SK-N-MC (cell line): ENCODE results near the gene GH2.

Experiments used
- EZH2 ChIP-seq: fragments of 200-600 bp; sonication (generic); IDR thresholded peaks from one replicate; pipeline ENCODE4 v1.6.1; 2017; ENCODE audit warnings: antibody characterized with exemption
- POLR2AphosphoS5 ChIP-seq: IDR thresholded peaks from 2 replicates; pipeline ENCODE4 v1.6.1; 2012; ENCODE audit warnings: mild to moderate bottlenecking, low read depth, low read length, borderline replicate concordance

DNA sequence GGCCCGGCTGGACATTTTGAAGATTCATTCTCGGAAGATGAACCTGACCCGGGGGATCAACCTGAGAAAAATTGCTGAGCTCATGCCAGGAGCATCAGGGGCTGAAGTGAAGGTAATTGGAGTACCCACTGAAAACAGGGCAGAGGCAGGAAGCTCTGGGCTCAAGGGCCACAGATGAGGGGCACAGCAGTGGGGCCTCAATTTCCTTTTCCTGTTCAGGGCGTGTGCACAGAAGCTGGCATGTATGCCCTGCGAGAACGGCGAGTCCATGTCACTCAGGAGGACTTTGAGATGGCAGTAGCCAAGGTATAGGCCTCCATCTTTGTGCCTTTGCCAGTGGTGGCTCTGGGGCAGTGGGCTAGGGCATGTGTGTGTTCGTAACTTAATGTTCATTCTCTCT lies 50.2 kb downstream of the GH2 start:
- no peak for TF ChIP-seq EZH2
- no peak for TF ChIP-seq POLR2AphosphoS5
